T-cell (primary cell): Measurements from ENCODE around the gene ASPHD2. TPM values are rescaled to one million over a fixed set of nuclear protein-coding genes. Genes with fewer than 3 reads are reported as not detected.

ENCODE experiments used
- ATAC-seq, 4 experiments: fragments of 200-7000 bp in 3 of 4; fragments of 150-1000 bp in 1 of 4; cut with Tn5 transposase; replicated peaks in 1 of 4; 1 replicate in 3 of 4; 2 replicates in 1 of 4; pipeline ENCODE4 v1.10.0; 2021; ENCODE audit warnings: moderate library complexity in 3 of 4, mild to moderate bottlenecking in 2 of 4, moderate number of reproducible peaks in 1 of 4
- CTCF ChIA-PET, 2 donors: fragments of 300-600 bp; sonication (Branson Sonifier 250); formaldehyde crosslinking; loops; one replicate each; lab custom pipeline; 2022; ENCODE audit warnings: antibody characterized with exemption in 2 of 2; lab: Charles Lee
- POLR2A ChIA-PET, 2 donors: fragments of 300-600 bp; sonication (Branson Sonifier 250); formaldehyde crosslinking; loops; one replicate each; lab custom pipeline; 2022; ENCODE audit warnings: antibody characterized with exemption in 2 of 2; lab: Charles Lee
- DNase-seq, 35 experiments: peaks; one replicate each; pipeline versions ENCODE4 v3.0.0 to v3.0.0-alpha.2; 2013 to 2023
- H3K27ac ChIP-seq: one replicate; pipeline ENCODE4 v1.5.1; 2013; ENCODE audit warnings: low read length
- H3K27me3 ChIP-seq, 2 experiments: replicated peaks in 1 of 2; 1 replicate in 1 of 2; 2 replicates in 1 of 2; pipeline versions ENCODE4 v1.6.1 to v1.7.0; 2013; ENCODE audit warnings: low read length in 1 of 2, mixed read lengths in 1 of 2; ENCODE audit not compliant: control insufficient read depth in 2 of 2, insufficient read depth in 2 of 2; ENCODE audit errors: extremely low read depth in 1 of 2
- H3K36me3 ChIP-seq, 2 donors: 1 replicate in 1 of 2; 2 replicates in 1 of 2; pipeline versions ENCODE4 v1.6.1 to v1.7.0; 2013; ENCODE audit warnings: low read length in 1 of 2; ENCODE audit not compliant: control insufficient read depth in 2 of 2, insufficient read depth in 1 of 2; ENCODE audit errors: extremely low read depth in 1 of 2
- H3K4me1 ChIP-seq, 2 experiments: 1 replicate in 1 of 2; 2 replicates in 1 of 2; pipeline versions ENCODE4 v1.6.1 to v1.7.0; 2013; ENCODE audit warnings: low read length in 2 of 2, mixed read lengths in 1 of 2; ENCODE audit not compliant: insufficient read depth in 2 of 2, control insufficient read depth in 1 of 2; ENCODE audit errors: extremely low read depth in 1 of 2
- H3K4me3 ChIP-seq, 2 donors: 1 replicate in 1 of 2; 2 replicates in 1 of 2; pipeline versions ENCODE4 v1.5.1 to v1.7.0; 2013; ENCODE audit warnings: mild to moderate bottlenecking in 2 of 2, low read length in 1 of 2, moderate library complexity in 1 of 2; ENCODE audit not compliant: control insufficient read depth in 1 of 2; ENCODE audit errors: extremely low read depth in 1 of 2
- H3K9me3 ChIP-seq: 2 replicates; pipeline ENCODE4 v1.7.0; 2013
- H3K27ac Mint-ChIP-seq, 2 donors: one replicate each; pipeline ENCODE4 v1.8.0; 2020 to 2021; ENCODE audit warnings: mild to moderate bottlenecking in 2 of 2, mixed read lengths in 2 of 2
- H3K27me3 Mint-ChIP-seq, 2 donors: one replicate each; pipeline ENCODE4 v1.8.0; 2021 to 2022; ENCODE audit warnings: mixed read lengths in 2 of 2
- H3K36me3 Mint-ChIP-seq: one replicate; pipeline ENCODE4 v1.8.0; 2021; ENCODE audit warnings: mixed read lengths
- H3K4me1 Mint-ChIP-seq, 3 donors: one replicate each; pipeline ENCODE4 v1.8.0; 2020 to 2022; ENCODE audit warnings: mixed read lengths in 3 of 3, mild to moderate bottlenecking in 1 of 3
- H3K4me3 Mint-ChIP-seq, 3 donors: one replicate each; pipeline ENCODE4 v1.8.0; 2020 to 2022; ENCODE audit warnings: mild to moderate bottlenecking in 3 of 3, mixed read lengths in 3 of 3, moderate library complexity in 3 of 3
- H3K9me3 Mint-ChIP-seq, 3 donors: one replicate each; pipeline ENCODE4 v1.8.0; 2020 to 2022; ENCODE audit warnings: mixed read lengths in 3 of 3
- WGBS: methylation state at CpG from one replicate; pipeline ENCODE4 v1.1.5; 2013; ENCODE audit warnings: missing lambda C conversion rate; ENCODE audit not compliant: insufficient coverage; 5-methylcytosine and 5-hydroxymethylcytosine counted together
- total RNA-seq, 35 experiments: library from RNA in 6 of 35; stranded (reverse) in 6 of 35; fragments of 120-200 nt in 1 of 35; gene quantifications; one replicate each; pipeline versions ENCODE4 v1.2.1 to v1.2.4 and lab custom pipeline; 2013 to 2026

The ASPHD2 gene
- total RNA-seq, 5 donors from 2014 or later (not counting 1 experiment from before 2014, with no cell fraction given) = 1.9 to 5.3 (median 4.3) TPM

DNA sequence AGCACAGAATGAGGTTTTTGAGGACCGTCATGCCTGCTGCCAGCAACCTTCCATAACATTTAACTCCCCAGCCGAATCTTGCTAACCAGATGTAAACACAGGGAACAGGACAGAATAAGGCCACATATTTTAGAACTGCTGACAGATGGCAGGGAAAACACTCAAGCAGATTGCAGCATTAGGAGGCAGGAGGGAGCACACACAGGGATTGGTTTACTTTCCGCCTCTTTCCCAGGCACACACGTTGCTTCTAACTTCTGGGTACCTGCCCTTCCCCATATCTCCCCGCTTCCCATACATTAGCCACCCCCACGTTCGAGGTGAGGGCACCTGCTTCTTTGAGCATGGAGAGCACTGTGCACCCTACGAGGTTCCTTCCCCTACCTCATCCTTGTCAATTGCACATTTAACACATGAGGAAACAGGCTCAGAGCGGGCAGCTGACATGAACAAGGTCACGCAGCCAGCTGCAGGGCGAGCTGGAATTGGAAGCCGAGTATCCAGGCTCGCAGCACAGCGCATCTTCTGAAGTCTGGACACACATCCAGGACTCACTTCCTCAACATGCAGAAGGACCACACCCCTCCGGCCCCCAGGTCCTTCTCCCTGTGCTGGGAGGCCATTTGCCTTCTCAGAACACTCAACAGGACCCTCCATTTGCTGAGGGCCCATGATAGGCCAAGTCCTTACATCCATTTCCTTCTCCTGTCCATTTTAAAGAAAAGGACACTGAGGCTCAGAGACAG lies 18.7 kb downstream of the ASPHD2 start:
- Mint-ChIP-seq H3K27me3 (no peaks in the 10 kb centered on the region), H3K36me3 (peaks cover 15% of the 10 kb centered on the region), H3K4me3 (no peak overlapping the region), H3K9me3 (no peaks in the 10 kb centered on the region), H3K27ac (no peak overlapping the region), H3K4me1 (no peaks in the 10 kb centered on the region)
- H3K36me3 ChIP-seq = peaks cover 13 to 25% of the 10 kb centered on the region in 2 donors
- no peaks in the 10 kb centered on the region for H3K4me1 ChIP-seq
- POLR2A ChIA-PET = no interaction called here
- 85% methylated on average over 12 of the region's 15 CpGs for WGBS
- no peaks in the 10 kb centered on the region for H3K27me3 ChIP-seq
- DNase-seq = no peak
- no peak overlapping the region for H3K4me3 ChIP-seq
- CTCF ChIA-PET = interaction anchor here in 1 of 2 donors (1.2 kb wide), 1 partner anchor 12 kb away, joined by 3 read pairs; no protein-coding TSS in a partner anchor
- ATAC-seq = no peak
- no peaks in the 10 kb centered on the region for H3K9me3 ChIP-seq
- H3K27ac ChIP-seq = no peak overlapping the region

DNA sequence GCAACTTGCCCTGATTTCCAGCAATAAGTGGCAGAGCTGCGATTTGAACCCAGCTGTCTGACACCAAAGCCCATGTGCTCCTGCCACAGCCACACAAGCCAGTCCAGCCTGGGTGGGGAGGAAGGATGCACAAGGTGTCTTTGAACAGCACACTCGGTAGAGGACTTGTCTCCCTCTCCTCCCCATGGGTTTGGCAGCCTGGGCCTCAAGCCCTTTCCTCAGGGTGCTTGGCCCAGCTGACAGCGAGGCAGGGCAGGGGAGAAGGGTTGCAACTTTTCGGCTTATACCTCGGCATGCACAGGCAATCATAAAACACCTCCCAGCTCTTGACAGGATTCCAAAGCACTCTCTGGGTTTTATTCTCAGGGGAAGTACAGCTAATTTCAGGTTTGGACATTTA lies 19.3 kb downstream of the ASPHD2 start:
- DNase-seq (no peak), ATAC-seq (no peak)
- no peaks in the 10 kb centered on the region for H3K4me1 ChIP-seq
- ChIA-PET POLR2A (no interaction called here), CTCF (interaction anchor here in 1 of 2 donors (1.2 kb wide), 1 partner anchor 11 kb away, joined by 3 read pairs; no protein-coding TSS in a partner anchor)
- Mint-ChIP-seq H3K36me3 (peaks cover 17% of the 10 kb centered on the region), H3K27me3 (no peaks in the 10 kb centered on the region), H3K4me1 (no peaks in the 10 kb centered on the region), H3K27ac (no peak overlapping the region), H3K4me3 (no peak overlapping the region), H3K9me3 (no peaks in the 10 kb centered on the region)
- no peaks in the 10 kb centered on the region for H3K9me3 ChIP-seq
- no peaks in the 10 kb centered on the region for H3K27me3 ChIP-seq
- WGBS = no CpG with 5 or more reads among the region's 5 CpGs
- H3K27ac ChIP-seq = no peak overlapping the region
- peaks cover 13 to 31% of the 10 kb centered on the region in 2 donors for H3K36me3 ChIP-seq
- H3K4me3 ChIP-seq = no peak overlapping the region

DNA sequence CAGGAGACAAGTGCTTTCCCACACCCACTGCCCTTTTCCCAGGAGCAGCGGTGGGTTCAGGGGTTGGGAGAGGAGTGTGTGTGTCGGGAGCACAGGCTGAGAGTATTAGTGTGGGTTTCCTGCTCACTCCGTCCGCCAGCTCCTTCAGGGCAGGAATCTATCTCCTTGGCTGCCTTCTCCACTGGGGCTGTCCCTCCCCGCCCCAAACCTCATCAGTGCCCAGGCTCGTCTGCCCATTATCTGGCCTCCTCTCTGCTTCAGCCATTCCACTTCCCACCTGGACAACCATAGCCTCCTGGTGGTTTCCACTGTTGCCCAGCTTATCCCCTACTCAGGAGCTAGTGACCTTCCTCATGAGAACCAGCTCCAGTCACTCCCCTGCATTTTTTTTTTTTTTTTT lies 19.9 kb downstream of the ASPHD2 start:
- 79% methylated on average over 2 of the region's 6 CpGs for WGBS
- H3K4me3 Mint-ChIP-seq = no peak overlapping the region
- Histone ChIP-seq H3K36me3 (peaks cover 13 to 35% of the 10 kb centered on the region in 2 donors), H3K4me3 (no peak overlapping the region), H3K27ac (no peak overlapping the region), H3K4me1 (no peaks in the 10 kb centered on the region), H3K9me3 (no peaks in the 10 kb centered on the region), H3K27me3 (no peaks in the 10 kb centered on the region)
- no peak overlapping the region for H3K27ac Mint-ChIP-seq
- H3K36me3 Mint-ChIP-seq = peaks cover 19% of the 10 kb centered on the region
- no peak for DNase-seq
- CTCF ChIA-PET = interaction anchor here in 1 of 2 donors (1.2 kb wide), 1 partner anchor 11 kb away, joined by 3 read pairs; no protein-coding TSS in a partner anchor
- H3K4me1 Mint-ChIP-seq = no peaks in the 10 kb centered on the region
- no peaks in the 10 kb centered on the region for H3K9me3 Mint-ChIP-seq
- no peak for ATAC-seq
- H3K27me3 Mint-ChIP-seq = no peaks in the 10 kb centered on the region
- POLR2A ChIA-PET = no interaction called here

DNA sequence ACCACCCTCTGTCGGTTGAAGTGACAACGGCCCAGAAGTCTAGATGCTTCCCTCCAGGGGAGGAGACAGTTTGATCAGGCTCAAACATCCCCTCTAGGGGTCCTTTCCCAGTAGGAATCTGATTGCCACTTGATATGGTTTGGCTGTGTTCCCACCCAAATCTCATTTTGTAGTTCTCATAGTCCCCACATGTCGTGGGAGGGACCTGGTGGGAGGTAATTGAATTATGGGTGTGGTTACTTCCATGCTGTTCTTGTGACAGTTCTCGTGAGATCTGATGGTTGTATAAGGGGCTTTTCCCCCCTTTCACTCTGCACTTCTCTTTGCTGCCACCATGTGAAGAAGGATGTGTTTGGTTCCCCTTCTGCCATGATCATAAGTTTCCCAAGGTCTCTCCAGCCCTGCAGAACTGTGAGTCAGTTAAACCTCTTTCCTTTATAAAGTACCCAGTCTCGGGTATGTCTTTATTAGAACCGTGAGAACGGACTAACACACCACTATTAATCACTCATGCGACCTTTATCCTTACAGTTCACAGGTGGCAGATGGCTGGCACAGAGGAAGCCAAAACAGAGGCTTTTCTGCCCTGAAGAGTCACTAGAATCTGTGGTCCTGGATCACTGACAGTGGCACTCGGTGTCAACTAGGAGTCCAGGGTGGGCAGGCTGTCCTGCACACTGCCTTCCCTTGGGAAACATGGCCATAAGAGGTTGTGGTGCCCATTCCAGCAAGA lies 21.6 kb downstream of the ASPHD2 start:
- no peaks in the 10 kb centered on the region for H3K4me1 Mint-ChIP-seq
- peaks cover 23% of the 10 kb centered on the region for H3K36me3 Mint-ChIP-seq
- Histone ChIP-seq H3K4me1 (no peaks in the 10 kb centered on the region), H3K4me3 (no peak overlapping the region), H3K27ac (no peak overlapping the region), H3K36me3 (peaks cover 16 to 38% of the 10 kb centered on the region in 2 donors), H3K27me3 (no peaks in the 10 kb centered on the region), H3K9me3 (no peaks in the 10 kb centered on the region)
- no peaks in the 10 kb centered on the region for H3K27me3 Mint-ChIP-seq
- H3K4me3 Mint-ChIP-seq = no peak overlapping the region
- ChIA-PET POLR2A (no interaction called here), CTCF (no interaction called here)
- DNase-seq = no peak
- no peak for ATAC-seq
- no peaks in the 10 kb centered on the region for H3K9me3 Mint-ChIP-seq
- H3K27ac Mint-ChIP-seq = no peak overlapping the region
- WGBS = 74% methylated on average over 5 of the region's 9 CpGs

DNA sequence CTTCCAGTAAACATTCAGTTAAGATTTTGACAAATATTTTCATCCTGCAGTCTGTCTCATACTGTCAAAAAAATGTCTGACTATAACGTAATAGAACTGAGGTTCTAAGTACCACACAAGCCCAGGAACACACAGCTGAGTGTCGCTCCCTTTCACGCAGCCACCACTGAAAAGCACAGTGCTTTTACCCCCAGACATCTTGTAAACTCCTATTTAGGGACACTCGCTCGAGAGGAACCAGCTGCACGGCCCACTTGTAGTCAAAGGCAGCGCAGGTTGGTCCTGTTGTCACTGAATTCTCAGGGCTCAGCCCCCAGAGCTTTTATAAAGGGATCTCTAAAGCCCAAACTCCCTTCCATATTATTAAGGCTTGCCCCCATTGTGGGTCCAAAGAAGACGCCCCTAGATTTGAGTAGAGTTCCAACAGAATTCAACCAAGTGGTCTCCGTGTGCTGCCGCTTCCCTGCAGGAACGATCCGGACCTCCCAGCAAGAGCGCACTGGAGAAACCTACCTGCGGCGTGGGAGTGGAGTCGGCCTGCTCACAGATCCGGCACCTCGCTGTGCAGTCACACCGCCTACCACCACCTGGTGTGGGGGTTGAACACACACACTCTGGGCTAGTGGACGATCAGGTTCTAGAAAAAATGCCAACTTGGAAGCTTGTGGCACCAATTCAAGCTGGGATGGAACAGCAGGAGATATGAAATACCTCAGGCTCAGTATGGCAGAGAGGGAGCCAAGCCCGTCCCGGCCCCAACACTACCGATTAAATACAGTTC lies 23.4 kb downstream of the ASPHD2 start:
- CTCF ChIA-PET = interaction anchor here in 1 of 2 donors (0.6 kb wide), 1 partner anchor 452 kb away, joined by 3 read pairs; no protein-coding TSS in a partner anchor
- Mint-ChIP-seq H3K9me3 (no peaks in the 10 kb centered on the region), H3K27ac (no peak overlapping the region), H3K27me3 (no peaks in the 10 kb centered on the region), H3K4me3 (no peak overlapping the region), H3K4me1 (no peaks in the 10 kb centered on the region), H3K36me3 (peaks cover 31% of the 10 kb centered on the region)
- no peaks in the 10 kb centered on the region for H3K9me3 ChIP-seq
- H3K27me3 ChIP-seq = no peaks in the 10 kb centered on the region
- 97% methylated on average over 16 of the region's 23 CpGs for WGBS
- H3K4me3 ChIP-seq = no peak overlapping the region
- H3K36me3 ChIP-seq = peaks cover 14 to 47% of the 10 kb centered on the region in 2 donors
- ATAC-seq (no peak), DNase-seq (no peak)
- H3K27ac ChIP-seq = no peak overlapping the region
- H3K4me1 ChIP-seq = no peaks in the 10 kb centered on the region
- POLR2A ChIA-PET = no interaction called here

DNA sequence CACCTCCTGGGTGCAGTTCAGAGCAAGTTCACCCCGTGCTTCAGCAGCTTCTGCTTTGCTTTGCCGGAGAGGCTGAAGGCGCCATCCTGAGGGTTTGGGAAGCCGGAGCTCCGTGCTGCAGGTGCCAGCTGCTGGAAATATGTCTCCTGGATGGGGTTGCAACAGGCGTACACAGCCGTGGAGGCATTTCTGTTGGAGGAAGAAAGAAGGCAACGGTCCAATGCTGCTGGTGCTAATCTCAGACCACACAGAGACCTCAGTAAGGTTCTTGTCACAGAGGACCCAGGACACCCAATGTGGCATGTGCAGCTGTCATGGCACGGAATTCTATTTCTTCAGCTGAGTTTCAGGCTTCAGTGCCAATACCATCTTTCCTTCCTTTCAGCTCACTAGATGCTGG lies 24.2 kb downstream of the ASPHD2 start:
- DNase-seq = no peak
- Histone ChIP-seq H3K27ac (no peak overlapping the region), H3K4me1 (no peaks in the 10 kb centered on the region), H3K27me3 (no peaks in the 10 kb centered on the region), H3K9me3 (no peaks in the 10 kb centered on the region), H3K36me3 (peaks cover 17 to 55% of the 10 kb centered on the region in 2 donors), H3K4me3 (no peak overlapping the region)
- Mint-ChIP-seq H3K27me3 (no peaks in the 10 kb centered on the region), H3K4me1 (no peaks in the 10 kb centered on the region), H3K4me3 (no peak overlapping the region), H3K9me3 (no peaks in the 10 kb centered on the region), H3K36me3 (peaks cover 38% of the 10 kb centered on the region), H3K27ac (no peak overlapping the region)
- ChIA-PET POLR2A (no interaction called here), CTCF (interaction anchor here in 1 of 2 donors (0.6 kb wide), 1 partner anchor 453 kb away, joined by 3 read pairs; no protein-coding TSS in a partner anchor)
- whole genome bisulfite sequencing = 100% methylated on average over 7 of the region's 9 CpGs
- no peak for ATAC-seq
